LNCaP clone FGC (cell line): ENCODE results near the gene RUSC1.

ENCODE experiments used
- DNase-seq: peaks from one replicate; pipeline ENCODE4 v3.0.0-alpha.2; 2011; ENCODE audit warnings: low read depth
- H3K4me3 ChIP-seq: 2 replicates; pipeline ENCODE4 v1.5.1; 2011; ENCODE audit warnings: mild to moderate bottlenecking, low read depth, low read length, control low read depth
- CTCF ChIP-seq: IDR thresholded peaks from 2 replicates; pipeline ENCODE4 v1.5.1; 2012; ENCODE audit warnings: mild to moderate bottlenecking; ENCODE audit not compliant: control insufficient read depth, insufficient read depth; ENCODE audit errors: extremely low read depth

The RUSC1 gene

GRCh38 chr1:155313261-155313660, 7.4 kb upstream of the RUSC1 start:
- no peak for TF ChIP-seq CTCF
- H3K4me3 ChIP-seq: no peak overlapping the region
- DNase-seq: no peak

GRCh38 chr1:155316922-155317321, 3.8 kb upstream of the RUSC1 start:
- no peak for DNase-seq
- TF ChIP-seq CTCF: no peak
- no peak overlapping the region for H3K4me3 ChIP-seq

GRCh38 chr1:155318082-155318481, 2.6 kb upstream of the RUSC1 start:
- no peak for TF ChIP-seq CTCF
- no peak overlapping the region for H3K4me3 ChIP-seq
- DNase-seq: no peak

GRCh38 chr1:155319536-155319935, 1.2 kb upstream of the RUSC1 start:
- TF ChIP-seq CTCF: no peak
- DNase-seq: no peak
- no peak overlapping the region for H3K4me3 ChIP-seq

GRCh38 chr1:155320252-155320651, 442 bp upstream of the RUSC1 start:
- no peak for TF ChIP-seq CTCF
- DNase-seq: no peak
- H3K4me3 ChIP-seq: no peak overlapping the region

GRCh38 chr1:155321639-155322503, 1.2 kb downstream of the RUSC1 start:
- TF ChIP-seq CTCF: no peak
- no peak for DNase-seq
- H3K4me3 ChIP-seq: no peak overlapping the region

GRCh38 chr1:155322571-155322952, 1.9 kb downstream of the RUSC1 start:
- peak overlapping the region; percentile 95; the same call in 1 of the 2 replicates for H3K4me3 ChIP-seq
- no peak for DNase-seq
- TF ChIP-seq CTCF: no peak
